CD4-positive, alpha-beta T cell (primary cell): ENCODE results near the gene FCAMR. TPM values are rescaled to one million over a fixed set of nuclear protein-coding genes. Genes with fewer than 3 reads are reported as not detected.

Source experiments
- ATAC-seq: fragments of 200-7000 bp; cut with Tn5 transposase; one replicate; pipeline ENCODE4 v1.10.0; 2022; ENCODE audit warnings: mild to moderate bottlenecking; ENCODE audit not compliant: poor library complexity
- CTCF ChIA-PET: fragments of 350-600 bp; sonication (Branson Sonifier 250); formaldehyde crosslinking; loops from one replicate; lab custom pipeline; 2021; ENCODE audit warnings: antibody characterized with exemption, inconsistent platforms; lab: Charles Lee
- POLR2A ChIA-PET: fragments of 350-600 bp; sonication (Branson Sonifier 250); formaldehyde crosslinking; loops from one replicate; lab custom pipeline; 2021; ENCODE audit warnings: antibody characterized with exemption, inconsistent platforms; lab: Charles Lee
- DNase-seq, 14 experiments: peaks; one replicate each; pipeline ENCODE4 v3.0.0-alpha.2; 2013 to 2020; ENCODE audit warnings: mixed read lengths in 2 of 14
- H3K27ac ChIP-seq, 2 donors: one replicate each; pipeline versions ENCODE4 v1.5.1 to v1.7.0; 2013; ENCODE audit warnings: low read length in 2 of 2, low read depth in 1 of 2, mild to moderate bottlenecking in 1 of 2
- H3K27me3 ChIP-seq, 2 experiments: 1 replicate in 1 of 2; 2 replicates in 1 of 2; pipeline versions ENCODE4 v1.6.1 to v1.7.0; 2013; ENCODE audit warnings: low read length in 2 of 2, control low read depth in 1 of 2, mild to moderate bottlenecking in 1 of 2, moderate library complexity in 1 of 2; ENCODE audit not compliant: insufficient read depth in 2 of 2, control insufficient read depth in 1 of 2
- H3K36me3 ChIP-seq: one replicate; pipeline ENCODE4 v1.6.1; 2013; ENCODE audit warnings: low read length, control low read depth; ENCODE audit not compliant: insufficient read depth
- H3K4me1 ChIP-seq: one replicate; pipeline ENCODE4 v1.6.1; 2013; ENCODE audit warnings: low read length, control low read depth; ENCODE audit not compliant: insufficient read depth
- H3K4me3 ChIP-seq: one replicate; pipeline ENCODE4 v1.5.1; 2013; ENCODE audit warnings: mild to moderate bottlenecking, low read length, moderate library complexity
- H3K9me3 ChIP-seq, 2 experiments: 1 replicate in 1 of 2; 2 replicates in 1 of 2; pipeline versions ENCODE4 v1.6.1 to v1.7.0; 2013; ENCODE audit warnings: low read length in 2 of 2, mild to moderate bottlenecking in 2 of 2, control low read depth in 1 of 2, moderate library complexity in 1 of 2; ENCODE audit not compliant: control insufficient read depth in 1 of 2, insufficient read depth in 1 of 2
- H3K27ac Mint-ChIP-seq: one replicate; pipeline ENCODE4 v1.8.0; 2020; ENCODE audit warnings: mixed read lengths
- H3K27me3 Mint-ChIP-seq: one replicate; pipeline ENCODE4 v1.8.0; 2021; ENCODE audit warnings: mixed read lengths
- H3K36me3 Mint-ChIP-seq: one replicate; pipeline ENCODE4 v1.8.0; 2021; ENCODE audit warnings: low read depth, mixed read lengths
- H3K4me1 Mint-ChIP-seq: one replicate; pipeline ENCODE4 v1.8.0; 2021; ENCODE audit warnings: low read depth, mixed read lengths
- H3K4me3 Mint-ChIP-seq: one replicate; pipeline ENCODE4 v1.8.0; 2020; ENCODE audit warnings: mild to moderate bottlenecking, mixed read lengths
- H3K9me3 Mint-ChIP-seq: one replicate; pipeline ENCODE4 v1.8.0; 2020; ENCODE audit warnings: mixed read lengths
- CTCF ChIP-seq: fragments of 200-600 bp; IDR thresholded peaks from one replicate; pipeline ENCODE4 v1.8.0; 2022; ENCODE audit warnings: antibody characterized with exemption, mild to moderate bottlenecking
- intact Hi-C, 2 experiments: fragments of 100-400 bp; cut with DNase I in 1 of 2; cut with micrococcal nuclease in 1 of 2; formaldehyde crosslinking; loops; one replicate each; pipeline versions ENCODE4 v1.15.1 to v1.9.0; 2023 to 2025; cut with DNase I, micrococcal nuclease
- total RNA-seq, 174 experiments: library from RNA in 2 of 174; stranded (reverse) in 2 of 174; gene quantifications; one replicate each; pipeline ENCODE4 v1.2.3 and lab custom pipeline; 2021 to 2026

Gene FCAMR
- total RNA-seq, 2 experiments from 2014 or later: not detected

- Mint-ChIP-seq H3K4me1 (peaks cover 14% of the 10 kb centered on the region), H3K36me3 (no peaks in the 10 kb centered on the region), H3K4me3 (no peak overlapping the region), H3K27ac (no peak overlapping the region), H3K9me3 (no peaks in the 10 kb centered on the region), H3K27me3 (no peaks in the 10 kb centered on the region)
- Histone ChIP-seq H3K36me3 (no peaks in the 10 kb centered on the region), H3K4me3 (no peak overlapping the region), H3K4me1 (peaks cover 6% of the 10 kb centered on the region), H3K27me3 (no peaks in the 10 kb centered on the region), H3K9me3 (no peaks in the 10 kb centered on the region), H3K27ac (no peak overlapping the region)
- intact Hi-C loops: no loop called here
- DNase-seq (no peak), ATAC-seq (no peak)
- ChIA-PET POLR2A (interaction anchor here (0.9 kb wide), 1 partner anchor 27 kb away, joined by 3 read pairs; no protein-coding TSS in a partner anchor), CTCF (no interaction called here)
- TF ChIP-seq CTCF: no peak
These were observed 9.4 kb downstream of the FCAMR start for GRCh38 chr1:206960676-206961386.

- Mint-ChIP-seq H3K4me3 (no peak overlapping the region), H3K36me3 (no peaks in the 10 kb centered on the region), H3K4me1 (peaks cover 14% of the 10 kb centered on the region), H3K27ac (no peak overlapping the region), H3K9me3 (no peaks in the 10 kb centered on the region), H3K27me3 (no peaks in the 10 kb centered on the region)
- no peak overlapping the region for H3K27ac ChIP-seq
- CTCF ChIA-PET: no interaction called here
- H3K36me3 ChIP-seq: no peaks in the 10 kb centered on the region
- H3K4me3 ChIP-seq: no peak overlapping the region
- intact Hi-C loops: no loop called here
- no peaks in the 10 kb centered on the region for H3K27me3 ChIP-seq
- no peak for ATAC-seq
- H3K4me1 ChIP-seq: peaks cover 6% of the 10 kb centered on the region
- POLR2A ChIA-PET: no interaction called here
- H3K9me3 ChIP-seq: no peaks in the 10 kb centered on the region
- DNase-seq: no peak
- no peak for TF ChIP-seq CTCF
These were observed 12.1 kb downstream of the FCAMR start for GRCh38 chr1:206958144-206958543.

- Histone ChIP-seq H3K36me3 (no peaks in the 10 kb centered on the region), H3K27ac (no peak overlapping the region), H3K4me3 (no peak overlapping the region), H3K4me1 (peaks cover 6% of the 10 kb centered on the region), H3K27me3 (no peaks in the 10 kb centered on the region), H3K9me3 (no peaks in the 10 kb centered on the region)
- H3K27me3 Mint-ChIP-seq: no peaks in the 10 kb centered on the region
- no peaks in the 10 kb centered on the region for H3K36me3 Mint-ChIP-seq
- H3K27ac Mint-ChIP-seq: no peak overlapping the region
- H3K4me1 Mint-ChIP-seq: peaks cover 9% of the 10 kb centered on the region
- intact Hi-C loops: no loop called here
- CTCF ChIA-PET: no interaction called here
- H3K4me3 Mint-ChIP-seq: no peak overlapping the region
- DNase-seq: no peak
- H3K9me3 Mint-ChIP-seq: no peaks in the 10 kb centered on the region
- TF ChIP-seq CTCF: no peak
- ATAC-seq: no peak
- POLR2A ChIA-PET: no interaction called here
These were observed 12.6 kb downstream of the FCAMR start for GRCh38 chr1:206957639-206958038.
